ENCODE data around the gene MUC5AC.

DNA sequence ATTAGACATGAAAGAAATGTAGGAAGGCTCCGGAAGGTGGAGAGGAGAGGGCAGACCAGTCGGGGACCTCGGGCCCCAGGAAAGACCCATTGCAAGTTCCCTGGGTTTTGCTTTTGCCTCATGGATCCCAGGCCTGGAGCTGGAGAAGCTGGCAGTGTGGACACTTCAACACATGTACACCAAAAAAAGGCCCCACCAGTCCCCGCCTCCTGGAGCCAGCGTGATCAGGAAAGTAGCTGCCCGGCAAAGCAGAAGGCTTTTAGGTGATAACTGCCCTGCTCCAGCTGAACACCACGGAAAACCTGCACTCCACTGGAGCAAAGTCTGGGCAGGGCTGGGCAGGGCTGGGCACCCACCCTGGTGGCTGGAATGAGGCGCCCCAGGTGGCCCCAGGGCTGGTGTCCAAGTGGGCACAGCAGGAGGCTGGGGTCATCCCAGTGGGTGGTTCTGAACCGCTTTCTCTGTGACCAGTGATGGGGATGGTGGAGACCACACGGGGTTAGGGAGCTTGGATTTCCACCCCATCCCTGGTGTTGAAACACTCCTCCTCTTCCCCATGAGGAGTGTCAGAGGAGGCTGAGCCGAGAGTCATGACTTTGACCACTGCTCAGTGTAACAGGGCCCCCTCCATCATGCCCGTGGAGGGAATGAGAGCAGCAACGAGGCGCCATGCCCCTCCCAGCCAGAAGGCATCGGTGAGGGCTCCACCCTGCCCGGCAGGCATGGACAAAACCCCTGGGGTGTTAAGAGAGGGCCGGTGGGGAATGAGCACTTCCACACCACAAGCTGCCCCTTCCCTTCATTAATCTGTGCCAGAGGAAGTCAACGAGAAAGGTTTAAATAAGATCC is 16.9 kb upstream of the MUC5AC start:
- TF ChIP-seq, protein P1, sequence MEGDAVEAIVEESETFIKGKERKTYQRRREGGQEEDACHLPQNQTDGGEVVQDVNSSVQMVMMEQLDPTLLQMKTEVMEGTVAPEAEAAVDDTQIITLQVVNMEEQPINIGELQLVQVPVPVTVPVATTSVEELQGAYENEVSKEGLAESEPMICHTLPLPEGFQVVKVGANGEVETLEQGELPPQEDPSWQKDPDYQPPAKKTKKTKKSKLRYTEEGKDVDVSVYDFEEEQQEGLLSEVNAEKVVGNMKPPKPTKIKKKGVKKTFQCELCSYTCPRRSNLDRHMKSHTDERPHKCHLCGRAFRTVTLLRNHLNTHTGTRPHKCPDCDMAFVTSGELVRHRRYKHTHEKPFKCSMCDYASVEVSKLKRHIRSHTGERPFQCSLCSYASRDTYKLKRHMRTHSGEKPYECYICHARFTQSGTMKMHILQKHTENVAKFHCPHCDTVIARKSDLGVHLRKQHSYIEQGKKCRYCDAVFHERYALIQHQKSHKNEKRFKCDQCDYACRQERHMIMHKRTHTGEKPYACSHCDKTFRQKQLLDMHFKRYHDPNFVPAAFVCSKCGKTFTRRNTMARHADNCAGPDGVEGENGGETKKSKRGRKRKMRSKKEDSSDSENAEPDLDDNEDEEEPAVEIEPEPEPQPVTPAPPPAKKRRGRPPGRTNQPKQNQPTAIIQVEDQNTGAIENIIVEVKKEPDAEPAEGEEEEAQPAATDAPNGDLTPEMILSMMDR (IDR thresholded peaks at IDR 0.05; ENCODE audit: low read depth, low read length, missing input control): no peak
- no peak for TF ChIP-seq RAD21 (IDR thresholded peaks at IDR 0.05)
- TF ChIP-seq, protein P2, sequence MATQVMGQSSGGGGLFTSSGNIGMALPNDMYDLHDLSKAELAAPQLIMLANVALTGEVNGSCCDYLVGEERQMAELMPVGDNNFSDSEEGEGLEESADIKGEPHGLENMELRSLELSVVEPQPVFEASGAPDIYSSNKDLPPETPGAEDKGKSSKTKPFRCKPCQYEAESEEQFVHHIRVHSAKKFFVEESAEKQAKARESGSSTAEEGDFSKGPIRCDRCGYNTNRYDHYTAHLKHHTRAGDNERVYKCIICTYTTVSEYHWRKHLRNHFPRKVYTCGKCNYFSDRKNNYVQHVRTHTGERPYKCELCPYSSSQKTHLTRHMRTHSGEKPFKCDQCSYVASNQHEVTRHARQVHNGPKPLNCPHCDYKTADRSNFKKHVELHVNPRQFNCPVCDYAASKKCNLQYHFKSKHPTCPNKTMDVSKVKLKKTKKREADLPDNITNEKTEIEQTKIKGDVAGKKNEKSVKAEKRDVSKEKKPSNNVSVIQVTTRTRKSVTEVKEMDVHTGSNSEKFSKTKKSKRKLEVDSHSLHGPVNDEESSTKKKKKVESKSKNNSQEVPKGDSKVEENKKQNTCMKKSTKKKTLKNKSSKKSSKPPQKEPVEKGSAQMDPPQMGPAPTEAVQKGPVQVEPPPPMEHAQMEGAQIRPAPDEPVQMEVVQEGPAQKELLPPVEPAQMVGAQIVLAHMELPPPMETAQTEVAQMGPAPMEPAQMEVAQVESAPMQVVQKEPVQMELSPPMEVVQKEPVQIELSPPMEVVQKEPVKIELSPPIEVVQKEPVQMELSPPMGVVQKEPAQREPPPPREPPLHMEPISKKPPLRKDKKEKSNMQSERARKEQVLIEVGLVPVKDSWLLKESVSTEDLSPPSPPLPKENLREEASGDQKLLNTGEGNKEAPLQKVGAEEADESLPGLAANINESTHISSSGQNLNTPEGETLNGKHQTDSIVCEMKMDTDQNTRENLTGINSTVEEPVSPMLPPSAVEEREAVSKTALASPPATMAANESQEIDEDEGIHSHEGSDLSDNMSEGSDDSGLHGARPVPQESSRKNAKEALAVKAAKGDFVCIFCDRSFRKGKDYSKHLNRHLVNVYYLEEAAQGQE (IDR thresholded peaks at IDR 0.05): no peak
- TF ChIP-seq, protein P3, sequence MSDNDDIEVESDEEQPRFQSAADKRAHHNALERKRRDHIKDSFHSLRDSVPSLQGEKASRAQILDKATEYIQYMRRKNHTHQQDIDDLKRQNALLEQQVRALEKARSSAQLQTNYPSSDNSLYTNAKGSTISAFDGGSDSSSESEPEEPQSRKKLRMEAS (IDR thresholded peaks at IDR 0.05): no peak
- no peak for TF ChIP-seq RXRA (IDR thresholded peaks at IDR 0.05)
- TF ChIP-seq YY1 (IDR thresholded peaks at IDR 0.05): no peak
- TF ChIP-seq TAF1 (conservative IDR thresholded peaks at IDR 0.05): no peak
- no peak for TF ChIP-seq GABPA (IDR thresholded peaks at IDR 0.05 in 1 of 2, conservative IDR thresholded peaks at IDR 0.05 in 1 of 2)
- TF ChIP-seq ZBTB33 (IDR thresholded peaks at IDR 0.05): no peak
- no peak for TF ChIP-seq SP1 (IDR thresholded peaks at IDR 0.05)
